ENCODE measurements around the gene ARGFX. TPM values are rescaled to one million over a fixed set of nuclear protein-coding genes. Genes with fewer than 3 reads are reported as not detected.
"Not testable (repeated sequence)": the region's sequence is repeated elsewhere in the genome, so short reads cannot be mapped to it uniquely, and the experiment has no call there.

Gene ARGFX
- polyA plus RNA-seq, 3 donors, result not detected

- no peak for DNase-seq
These were observed 30.8 kb downstream of the ARGFX start for GRCh38 chr3:121598564-121598963.

DNA sequence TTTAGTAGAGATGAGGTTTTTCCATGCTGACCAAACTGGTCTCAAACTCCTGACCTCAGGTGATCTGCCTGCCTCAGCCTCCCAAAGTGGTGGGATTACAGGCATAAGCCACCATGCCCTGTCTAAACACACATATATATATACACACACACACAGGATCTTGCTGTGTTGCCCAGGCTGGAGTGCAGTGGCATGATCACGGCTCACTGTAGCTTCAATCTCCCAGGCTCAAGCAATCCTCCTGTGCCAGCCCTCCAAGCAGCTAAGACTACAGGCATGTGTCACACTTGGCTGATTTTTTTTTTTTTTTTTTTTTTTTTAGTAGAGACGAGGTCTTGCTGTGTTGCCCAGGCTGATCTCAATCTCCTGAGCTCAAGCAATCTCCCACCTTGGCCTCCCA, 32.2 kb downstream of the ARGFX start:
- not testable (repeated sequence) for DNase-seq

GRCh38 chr3:121601212-121601812, 33.6 kb downstream of the ARGFX start:
- no peak for DNase-seq

DNA sequence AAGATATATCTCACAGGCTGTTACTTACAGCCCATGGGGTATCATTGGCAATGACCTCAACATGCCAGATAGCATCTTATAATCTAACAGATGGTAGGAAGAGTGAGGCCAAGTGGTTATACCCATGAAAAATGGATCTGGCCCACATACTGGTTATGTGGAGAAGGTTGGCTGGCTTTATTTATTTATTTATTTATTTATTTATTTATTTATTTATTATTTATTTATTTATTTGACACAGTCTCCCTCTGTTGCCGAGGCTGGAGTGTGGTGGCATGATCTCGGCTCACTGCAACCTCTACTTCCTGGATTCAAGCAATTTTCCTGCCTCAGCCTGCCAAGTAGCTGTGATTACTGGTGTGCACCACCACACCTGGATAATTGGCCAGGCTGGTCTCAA, 37.0 kb downstream of the ARGFX start:
- DNase-seq, result no peak

DNA sequence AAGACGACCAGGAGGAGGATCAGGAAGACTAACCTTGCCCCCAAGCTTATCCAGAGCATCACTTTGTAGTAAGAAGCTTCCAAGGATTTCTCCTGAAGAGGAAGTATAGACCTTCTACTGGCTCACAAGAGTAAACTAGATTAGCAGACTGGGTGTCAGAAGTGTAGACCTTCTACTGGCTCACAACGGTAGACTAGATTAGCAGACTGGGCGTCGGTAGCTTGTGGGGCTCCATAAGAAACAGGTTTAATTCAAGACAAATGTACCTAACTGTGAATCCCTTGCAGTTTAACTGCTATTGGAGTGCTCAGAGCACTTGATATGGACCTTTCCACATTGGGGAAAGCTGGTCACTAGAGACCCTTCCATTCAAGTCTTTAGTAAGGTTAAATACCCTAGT, 38.4 kb downstream of the ARGFX start:
- DNase-seq, result no peak

Other genes starting within 250 kb of the ARGFX start
- 1 to 10 TPM; 5.8 to 9.7 (median 7.6) TPM for gene POLQ, start 22.0 kb upstream of the ARGFX start, polyA plus RNA-seq (ENCODE audit: insufficient read length in 3 of 3)
- under 1 TPM in 1 of 3 donors, not detected in 2; 0.03 TPM for gene FBXO40, start 25.4 kb downstream of the ARGFX start, polyA plus RNA-seq (ENCODE audit: insufficient read length in 3 of 3)
- gene HCLS1, start 93.0 kb downstream of the ARGFX start, polyA plus RNA-seq (ENCODE audit: insufficient read length in 3 of 3), result 1 to 10 TPM; 4.9 to 6.7 (median 6.4) TPM
- gene GOLGB1, start 181.8 kb downstream of the ARGFX start, polyA plus RNA-seq (ENCODE audit: insufficient read length in 3 of 3), result 100 to 1,000 TPM in 1 of 3 donors, 10 to 100 TPM in 2; 81.9 to 104 (median 85.6) TPM